Measurements from ENCODE around the gene TTC23.

DNA sequence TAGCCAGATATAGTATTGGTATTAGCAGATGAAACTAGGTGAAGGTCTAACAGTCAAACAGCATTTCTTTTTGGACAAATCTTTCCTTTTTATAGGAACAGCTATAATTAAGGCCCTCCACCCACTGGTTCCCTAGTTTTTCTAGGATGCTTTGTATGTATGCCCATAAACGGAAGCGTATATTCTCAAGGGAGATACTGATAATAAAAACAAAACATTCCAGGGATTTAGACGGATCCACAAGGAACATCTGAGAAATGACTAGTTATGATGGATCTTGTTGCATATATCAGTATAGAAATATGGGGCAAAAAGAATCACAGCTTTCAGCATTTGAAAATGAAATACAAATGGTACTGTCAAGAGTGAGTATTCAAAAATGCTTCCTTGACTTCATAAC is 24.4 kb upstream of the TTC23 start:
- TF ChIP-seq POLR2A (IDR thresholded peaks at IDR 0.05; ENCODE audit: low read length) (no peak), GATA1 (IDR thresholded peaks at IDR 0.05; ENCODE audit: low read depth, low read length) (no peak)

Measured in erythroblast (primary cell).